Amygdala (tissue), 56 donors: ENCODE data around the gene SETSIP.
"Not testable (repeated sequence)": the region's sequence is repeated elsewhere in the genome, so short reads cannot be mapped to it uniquely, and the experiment has no call there.

Source experiments
- DNase-seq, 56 donors: peaks; one replicate each; lab custom pipeline; 2025; lab: John Stamatoyannopoulos, UW

The SETSIP gene

DNA sequence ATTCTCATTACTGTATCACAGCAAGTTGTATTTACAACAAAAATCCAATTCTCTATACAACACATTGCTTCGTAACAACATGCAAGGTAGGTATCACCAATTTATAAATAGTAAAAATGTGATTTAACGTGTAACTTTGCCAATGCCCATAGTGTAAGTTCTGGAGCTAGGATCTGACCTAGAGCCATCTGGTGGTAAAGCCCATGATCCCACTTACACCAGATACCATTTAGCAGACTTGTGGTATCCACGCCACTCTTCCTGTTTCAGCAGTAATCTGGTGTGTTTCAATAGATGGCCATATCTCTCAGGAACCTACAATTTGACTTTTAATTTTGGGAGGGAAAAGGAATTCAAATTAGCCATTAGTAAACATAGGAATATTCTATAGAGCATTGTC is 10.2 kb downstream of the SETSIP start:
- DNase-seq: no peak

DNA sequence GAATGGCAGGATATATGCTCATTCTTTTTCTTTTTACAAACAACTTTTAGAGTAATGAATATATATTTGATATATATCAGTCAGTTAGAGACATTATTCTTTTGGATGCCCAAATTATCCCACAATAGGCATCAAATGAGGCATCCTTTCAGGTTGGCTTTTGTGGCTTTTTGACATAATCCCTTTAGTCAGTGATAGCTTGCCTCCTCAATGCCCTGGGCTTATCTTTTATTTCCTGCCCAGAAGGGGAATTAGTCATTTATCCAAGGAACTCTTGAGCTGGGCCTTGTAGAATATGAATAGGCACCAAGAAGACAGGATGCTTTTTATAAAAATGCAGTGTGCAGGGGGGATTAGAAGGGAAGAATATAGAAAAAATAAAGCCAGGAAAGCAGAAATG is 23.3 kb downstream of the SETSIP start:
- no peak for DNase-seq

DNA sequence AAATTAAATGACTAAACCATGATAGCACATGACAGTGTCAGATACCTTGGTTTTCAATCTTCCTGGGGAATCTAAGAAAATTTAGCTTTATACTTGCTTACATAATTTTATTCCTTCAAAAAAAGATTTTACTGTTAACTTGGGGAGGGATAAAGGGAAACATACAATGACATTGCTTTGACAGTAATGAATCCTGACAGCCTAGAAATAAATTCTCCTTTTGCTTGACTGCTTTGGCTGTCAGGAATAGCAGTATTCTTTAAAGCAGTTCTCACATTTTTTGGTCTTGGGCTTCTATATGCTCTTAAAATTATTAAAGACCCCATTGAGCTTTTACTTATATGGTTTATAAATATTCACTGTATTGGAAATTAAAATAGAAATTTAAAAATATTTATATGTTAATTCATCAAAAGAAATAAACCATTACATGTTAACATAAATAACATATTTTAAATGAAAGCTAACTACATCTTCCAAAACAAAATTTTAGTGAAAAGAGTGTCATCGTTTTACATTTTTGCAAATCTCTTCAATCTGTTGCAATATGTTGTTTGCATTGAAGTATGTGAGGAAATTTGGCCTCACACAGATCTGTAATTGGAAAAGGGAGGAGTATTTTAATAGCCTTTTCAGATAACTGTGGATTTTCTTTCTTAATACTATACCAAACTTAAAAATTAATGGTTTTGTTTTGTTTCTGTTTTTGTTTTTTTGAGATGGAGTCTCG is 29.3 kb downstream of the SETSIP start:
- DNase-seq: no peak

DNA sequence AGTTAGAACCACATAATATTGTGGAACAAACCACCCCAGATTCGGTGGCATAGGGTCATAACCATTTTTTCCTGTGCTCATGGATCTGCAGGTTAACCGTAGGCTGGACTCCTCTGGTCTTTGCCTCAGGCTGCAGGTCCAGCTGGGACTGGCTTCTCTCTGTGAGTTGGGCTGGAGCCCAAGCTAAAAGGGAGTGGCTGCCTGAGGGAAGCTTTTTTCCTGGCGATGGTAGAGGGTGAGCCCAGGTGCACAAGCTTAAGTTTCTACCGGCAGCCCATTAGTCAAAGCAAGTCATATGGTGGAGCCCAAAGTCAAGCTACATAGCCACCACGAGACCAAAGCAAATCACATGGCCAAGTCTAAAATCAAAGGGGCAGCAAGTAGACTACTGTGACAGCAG is 31.6 kb downstream of the SETSIP start:
- DNase-seq: no peak

DNA sequence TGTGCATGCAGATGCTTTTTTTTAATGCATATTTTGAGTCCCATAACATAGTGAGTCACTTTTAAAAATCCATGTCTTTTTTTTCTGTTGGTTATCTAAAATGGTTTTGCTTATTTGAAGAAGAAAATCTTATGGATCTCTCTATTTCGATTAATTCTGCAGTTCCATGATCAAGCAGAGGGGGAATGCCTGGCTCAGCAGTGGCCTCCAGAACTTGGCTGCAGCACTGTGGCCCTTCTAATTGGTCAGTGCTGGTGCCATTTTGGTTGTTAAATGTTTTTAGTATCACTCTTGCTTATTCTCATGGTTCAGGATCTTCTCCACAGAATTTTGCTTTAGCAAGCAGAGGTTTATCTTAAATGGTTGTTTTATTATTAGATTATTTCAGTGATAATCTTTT is 34.2 kb downstream of the SETSIP start:
- DNase-seq: no peak

DNA sequence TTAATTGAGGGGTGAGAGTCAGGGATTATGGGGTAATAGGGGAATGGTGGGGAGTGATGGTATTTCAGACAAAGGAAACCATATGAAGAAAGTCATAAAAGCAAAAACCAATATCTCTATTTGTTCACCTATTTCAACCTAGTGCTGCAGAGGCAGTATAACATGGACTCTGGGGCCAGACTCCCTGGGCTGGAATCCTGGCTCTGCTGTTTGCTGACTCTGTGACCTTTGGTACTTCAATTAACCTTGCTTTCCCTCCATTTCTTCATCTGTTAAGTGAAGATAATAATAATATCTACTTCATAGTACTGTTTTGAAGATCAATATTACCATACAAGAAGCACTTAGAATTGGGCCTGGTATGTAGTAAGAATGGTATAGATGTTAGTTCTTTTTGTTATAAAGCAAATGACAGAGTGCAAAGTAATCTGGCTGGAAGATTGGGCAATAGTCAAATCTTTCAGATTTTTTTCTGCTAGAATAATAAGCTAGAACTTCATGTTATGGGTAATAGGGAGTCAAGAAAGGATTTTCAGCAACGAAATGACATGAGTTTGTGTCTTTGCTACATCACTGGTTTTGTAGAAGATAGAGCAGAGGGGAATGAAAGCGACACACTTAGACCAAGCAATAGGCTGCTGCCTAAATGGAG is 36.4 kb downstream of the SETSIP start:
- DNase-seq: no peak

DNA sequence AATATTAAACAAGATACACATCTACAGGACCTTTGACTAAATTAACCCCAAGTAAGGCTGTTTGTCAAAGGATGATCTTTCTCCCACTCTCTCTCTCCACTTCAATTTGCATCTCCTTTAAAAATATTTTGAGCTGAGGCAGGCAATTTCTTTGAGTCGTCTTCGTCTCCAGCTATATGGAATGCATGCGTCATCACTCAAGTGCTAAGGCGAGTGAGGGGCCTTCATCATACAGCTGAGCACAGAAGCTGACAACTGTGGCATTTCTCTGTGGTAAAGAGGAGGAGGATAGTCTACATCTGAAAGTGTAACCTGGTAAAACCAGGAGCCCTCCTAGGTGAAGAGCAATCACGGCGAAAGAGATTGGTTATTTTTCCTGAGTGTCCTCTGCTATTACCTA is 37.8 kb downstream of the SETSIP start:
- DNase-seq: no peak

DNA sequence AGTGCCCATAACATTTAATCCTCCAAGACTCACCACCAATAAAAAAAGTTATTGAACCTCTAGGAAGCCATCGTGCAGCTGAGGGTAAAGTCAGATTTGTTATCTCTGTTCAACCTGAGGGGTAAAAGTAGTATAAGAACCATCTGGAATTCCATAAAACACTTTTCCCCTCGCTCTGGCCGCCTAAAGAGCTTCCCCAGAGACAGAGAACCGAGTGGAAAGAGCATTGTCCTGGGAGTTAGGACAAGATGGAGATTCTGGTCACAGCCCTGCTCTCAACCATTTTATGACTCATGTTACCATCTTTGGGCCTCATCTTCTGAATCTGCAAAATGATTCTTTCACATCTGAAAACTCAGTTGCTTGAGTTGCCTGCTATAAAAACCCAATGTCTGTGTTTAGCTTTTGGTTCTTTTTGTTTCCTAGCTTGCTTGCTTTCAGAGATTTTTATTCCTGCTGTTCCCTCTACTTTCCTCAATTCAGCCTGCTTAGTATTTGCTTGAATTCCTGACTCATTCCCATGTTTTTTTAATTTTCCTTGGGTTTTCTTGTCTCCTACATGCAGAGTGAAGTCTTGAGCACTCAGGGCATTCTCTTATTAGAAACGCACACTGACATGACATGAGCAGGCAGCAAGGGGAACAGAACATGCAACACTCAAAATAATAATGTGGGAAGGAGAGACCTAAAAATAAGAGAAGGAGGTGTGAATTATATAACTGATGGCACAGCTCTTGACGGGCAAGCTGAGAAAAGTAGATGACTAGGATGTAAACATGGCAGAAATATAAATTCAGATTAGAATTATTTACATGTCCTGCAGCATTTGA is 43.7 kb downstream of the SETSIP start:
- peak in 3 of 56 donors; percentile 2 to 29 (median 15) for DNase-seq

DNA sequence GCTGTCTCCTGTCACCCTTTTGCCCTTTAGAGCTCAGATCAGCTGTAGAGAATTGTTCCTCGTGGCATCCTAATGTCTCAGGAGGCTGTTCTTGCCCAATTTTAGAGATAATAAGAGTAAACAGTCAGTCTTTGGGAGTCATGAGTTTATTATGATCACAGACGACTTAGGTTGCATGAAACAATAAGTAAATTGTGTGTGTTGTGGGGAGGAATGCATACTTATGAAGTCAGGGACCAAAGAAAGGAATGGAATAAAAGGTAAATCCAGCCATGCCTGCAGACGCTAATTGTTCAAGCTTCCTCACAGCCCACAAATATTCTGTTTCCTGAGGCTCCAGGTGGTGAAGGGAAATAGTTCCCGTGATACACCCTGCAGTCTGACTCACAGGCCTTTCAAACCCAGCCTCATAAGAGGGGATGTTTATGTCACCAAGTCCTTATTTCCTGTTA is 44.5 kb downstream of the SETSIP start:
- peak in 3 of 56 donors; percentile 2 to 33 (median 32) for DNase-seq

DNA sequence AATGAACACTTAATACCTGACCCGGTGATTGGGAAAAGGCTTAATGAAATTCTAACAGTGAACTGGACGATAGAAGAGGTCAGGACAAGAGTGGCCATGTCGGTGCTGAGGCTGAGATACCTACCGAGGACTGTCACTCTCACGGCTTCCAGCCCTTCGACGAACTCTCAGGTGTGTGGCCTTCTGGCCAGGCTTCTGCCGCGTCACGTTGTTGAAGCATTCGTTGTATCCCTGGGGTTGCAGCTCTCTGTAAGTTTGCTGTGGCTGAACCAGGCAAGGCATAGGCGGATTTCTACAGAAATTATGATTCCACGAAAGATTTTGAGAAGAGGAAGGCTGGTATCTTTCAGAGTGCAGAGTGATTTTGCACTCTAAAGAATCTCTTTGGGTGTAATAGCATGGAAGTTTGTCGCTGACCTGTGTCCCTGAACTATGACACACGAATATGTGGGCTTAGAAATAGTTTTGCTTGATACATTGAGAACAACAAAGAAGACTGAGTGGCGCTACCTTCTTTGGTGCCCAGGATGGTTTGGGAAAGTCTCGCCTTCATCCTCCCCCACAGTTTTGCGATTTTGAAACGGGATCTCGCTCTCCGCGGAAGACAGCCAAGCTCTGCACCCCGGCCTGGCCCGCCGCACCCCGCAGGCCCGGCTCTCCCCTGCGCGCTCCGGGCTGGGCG is 45.8 kb downstream of the SETSIP start:
- DNase-seq: peak in 3 of 56 donors; percentile 8 to 29 (median 14)

DNA sequence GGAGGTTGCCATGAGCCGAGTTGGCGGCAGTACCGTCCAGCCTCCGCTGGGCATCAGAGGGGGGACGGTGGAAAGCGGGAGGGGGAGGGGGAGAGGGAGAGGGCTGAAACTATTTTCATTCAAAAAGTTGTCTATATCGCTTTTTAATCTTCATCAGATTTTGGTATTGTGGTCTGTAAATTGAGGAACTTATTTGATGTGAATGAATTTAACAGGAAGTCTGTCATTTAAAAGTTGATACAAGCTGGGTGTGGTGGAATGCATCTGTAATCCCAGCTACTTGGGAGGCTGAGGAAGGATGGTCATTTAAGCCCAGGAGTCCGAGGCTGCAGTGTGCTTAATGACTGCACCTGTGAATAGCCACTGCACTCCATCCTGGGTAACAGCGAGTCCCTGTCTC is 48.4 kb downstream of the SETSIP start:
- no peak for DNase-seq

DNA sequence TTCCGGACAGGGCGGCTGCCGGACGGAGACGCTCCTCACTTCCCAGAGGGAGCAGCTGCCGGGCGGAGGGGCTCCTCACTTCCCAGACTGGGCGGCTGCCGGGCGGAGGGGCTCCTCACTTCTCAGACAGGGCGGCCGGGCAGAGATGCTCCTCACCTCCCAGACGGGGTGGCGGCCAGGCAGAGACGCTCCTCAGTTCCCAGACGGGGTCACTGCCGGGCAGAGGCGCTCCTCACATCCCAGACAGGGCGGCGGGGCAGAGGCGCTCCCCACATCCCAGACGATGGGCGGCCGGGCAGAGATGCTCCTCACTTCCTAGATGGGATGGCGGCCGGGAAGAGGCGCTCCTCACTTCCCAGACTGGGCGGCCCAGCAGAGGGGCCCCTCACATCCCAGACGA is 49.2 kb downstream of the SETSIP start:
- DNase-seq: not testable (repeated sequence)
